HG03571 (cell line): ENCODE results near the gene PREX1.

Experiments used
- ATAC-seq: cut with Tn5 transposase; IDR thresholded peaks from one replicate; pipeline ENCODE4 v1.9.1; 2021; ENCODE audit not compliant: unreplicated experiment

PREX1 gene

DNA sequence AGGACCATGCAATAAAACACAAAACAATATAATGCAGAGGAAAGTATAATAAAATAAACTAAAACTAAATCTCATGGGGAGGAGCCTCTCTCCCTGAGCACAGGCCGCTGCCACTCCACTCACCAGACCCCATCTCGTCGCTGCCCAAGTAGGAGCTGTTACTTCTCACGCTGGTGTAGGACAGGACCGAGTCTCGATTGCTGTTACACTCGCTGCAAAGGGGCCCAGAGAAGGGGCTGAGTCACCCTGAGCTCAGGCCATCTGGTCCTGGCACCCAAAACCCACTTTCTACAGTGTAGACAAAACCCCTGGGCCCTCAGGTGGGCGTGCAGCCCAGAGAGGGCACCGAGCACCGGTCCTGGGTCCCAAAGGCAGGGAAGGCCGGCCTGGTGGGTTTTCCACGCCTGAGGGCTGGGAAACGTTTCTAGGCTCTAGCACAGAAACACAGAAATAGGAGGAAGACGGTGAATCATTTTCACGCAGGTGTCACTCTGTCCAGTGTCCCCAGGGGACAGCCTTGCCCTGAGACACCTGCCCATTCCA lies 183.4 kb downstream of the PREX1 start:
- no peak for ATAC-seq

DNA sequence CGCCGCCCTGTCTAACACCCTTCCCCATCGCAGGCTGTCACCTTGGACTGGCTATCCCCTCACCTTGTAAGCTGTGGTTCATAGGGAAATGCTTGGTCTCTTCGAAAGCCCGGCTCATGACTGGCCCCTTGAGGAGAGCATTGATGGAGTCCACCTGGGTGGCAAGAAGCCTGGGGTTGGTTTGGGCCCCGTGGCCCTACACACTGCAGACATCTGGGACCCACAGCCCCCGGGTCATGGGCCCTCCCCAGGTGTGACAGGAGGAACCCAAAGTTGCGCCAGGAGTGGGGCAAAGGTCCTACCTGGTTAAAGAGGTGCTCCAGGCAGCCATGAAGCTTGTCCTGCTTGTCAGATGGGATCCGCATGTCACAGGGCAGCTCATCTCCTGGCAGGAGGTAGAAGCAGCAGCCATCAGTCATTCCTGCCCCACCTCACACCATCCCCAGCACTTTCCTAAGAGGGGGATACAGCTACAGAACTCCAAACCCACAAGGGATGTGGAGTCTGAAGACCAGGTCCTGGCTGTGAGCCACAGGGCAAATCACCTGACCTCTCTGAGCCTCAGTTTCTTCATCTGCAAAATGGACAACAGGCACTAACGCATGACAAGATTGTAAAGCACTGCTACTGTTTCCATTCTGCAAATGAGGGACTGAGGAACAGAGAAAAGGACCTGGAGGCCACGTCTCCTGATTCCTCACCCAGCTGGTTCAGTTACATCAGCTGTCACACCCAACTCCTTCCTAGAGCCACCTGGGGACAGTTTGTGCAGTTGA lies 185.5 kb downstream of the PREX1 start:
- ATAC-seq, result no peak

DNA sequence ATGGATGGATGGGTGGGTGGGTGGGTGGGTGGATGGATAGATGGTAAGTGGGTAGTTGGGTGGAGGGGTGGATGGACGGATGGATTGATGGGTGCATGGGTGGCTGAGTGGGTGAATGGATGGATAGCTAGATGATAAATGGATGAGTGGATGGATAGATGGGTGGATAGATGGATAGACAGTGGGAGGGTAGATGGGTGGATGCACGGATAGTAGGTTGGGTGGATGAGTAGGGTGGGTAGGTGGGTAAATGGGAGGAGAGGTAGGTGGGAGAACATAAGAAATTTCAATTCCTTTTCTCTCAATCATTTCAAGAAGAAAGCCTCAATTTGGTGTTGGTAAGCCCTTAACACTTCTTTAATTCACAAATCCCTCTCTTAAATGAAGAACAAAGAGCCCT lies 186.9 kb downstream of the PREX1 start:
- ATAC-seq, result no peak

DNA sequence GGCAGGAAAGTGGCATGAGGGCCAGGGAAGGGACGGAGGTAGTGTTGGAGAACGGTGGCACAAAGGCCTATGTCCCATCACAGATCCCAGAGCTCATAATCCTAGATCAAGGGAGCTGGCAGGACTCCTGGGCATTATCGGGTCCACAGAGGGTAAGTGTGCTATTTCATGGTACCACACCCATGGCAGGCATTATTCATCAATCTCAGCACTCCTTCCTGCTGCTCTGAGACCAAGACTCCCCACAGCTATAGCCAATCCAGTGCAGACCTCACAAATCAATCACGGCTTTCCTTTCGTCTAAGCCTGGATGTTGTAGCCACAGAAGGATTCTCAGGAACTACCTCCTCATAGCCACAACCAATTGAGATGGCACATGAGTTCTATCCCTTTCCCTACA lies 187.9 kb downstream of the PREX1 start:
- ATAC-seq, result no peak

DNA sequence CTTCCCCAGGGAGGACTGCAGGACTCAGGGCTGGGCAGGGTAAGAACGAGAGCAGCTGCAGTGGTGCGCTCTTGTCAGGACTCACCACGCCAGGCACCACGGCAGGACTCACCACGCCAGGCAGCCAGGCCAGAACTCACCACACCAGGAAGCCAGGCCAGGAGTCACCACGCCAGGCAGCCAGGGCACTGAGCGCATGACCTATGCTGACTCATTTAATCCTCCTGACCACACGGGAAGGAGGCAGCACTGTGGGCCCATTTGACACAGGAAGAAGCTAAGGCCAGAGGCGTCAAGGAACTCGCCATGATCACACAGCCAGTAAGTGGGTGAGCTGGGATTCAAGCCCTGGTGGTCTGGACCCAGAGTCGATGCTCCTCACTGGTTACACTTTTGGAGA lies 189.3 kb downstream of the PREX1 start:
- ATAC-seq, result no peak

DNA sequence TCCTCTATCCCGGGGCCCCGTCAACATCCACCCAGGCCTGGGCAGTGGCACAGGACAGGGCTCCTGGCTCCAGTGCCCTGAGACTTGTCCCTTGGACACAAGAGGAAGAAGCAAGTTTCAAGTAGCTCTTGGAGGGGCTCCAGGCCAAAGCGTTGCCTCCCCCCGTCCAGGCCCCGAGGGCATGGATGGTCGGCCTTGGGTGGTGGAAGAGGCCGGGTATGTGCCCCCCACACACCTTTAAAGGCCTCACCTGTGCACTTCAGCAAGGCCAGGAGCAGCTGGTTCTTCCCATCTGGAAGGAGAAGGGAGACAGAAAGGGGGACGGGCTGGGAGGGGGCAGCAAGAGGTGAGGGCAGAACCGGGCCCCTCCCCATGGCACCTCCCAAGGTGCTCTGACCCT lies 190.3 kb downstream of the PREX1 start:
- no peak for ATAC-seq

DNA sequence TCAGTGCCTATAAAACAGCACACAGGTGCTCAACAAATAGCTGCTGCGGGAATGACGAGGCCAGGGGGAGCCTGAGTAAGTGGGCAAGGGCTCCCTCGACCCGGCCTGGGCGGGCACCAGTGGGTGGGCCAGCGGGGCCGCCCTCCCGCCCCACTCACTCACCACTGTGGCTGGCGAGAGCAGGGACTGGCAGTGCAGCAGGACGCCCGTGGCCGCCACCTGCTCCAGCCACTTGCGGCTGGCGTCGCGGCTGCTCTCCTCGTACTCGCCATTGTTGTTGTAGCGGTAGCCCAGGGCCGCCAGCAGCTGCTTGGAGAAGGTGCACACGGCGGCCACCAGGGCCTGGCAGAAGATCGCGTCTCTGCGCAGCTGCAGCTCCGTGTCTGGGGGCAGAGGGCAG lies 191.5 kb downstream of the PREX1 start:
- no peak for ATAC-seq

DNA sequence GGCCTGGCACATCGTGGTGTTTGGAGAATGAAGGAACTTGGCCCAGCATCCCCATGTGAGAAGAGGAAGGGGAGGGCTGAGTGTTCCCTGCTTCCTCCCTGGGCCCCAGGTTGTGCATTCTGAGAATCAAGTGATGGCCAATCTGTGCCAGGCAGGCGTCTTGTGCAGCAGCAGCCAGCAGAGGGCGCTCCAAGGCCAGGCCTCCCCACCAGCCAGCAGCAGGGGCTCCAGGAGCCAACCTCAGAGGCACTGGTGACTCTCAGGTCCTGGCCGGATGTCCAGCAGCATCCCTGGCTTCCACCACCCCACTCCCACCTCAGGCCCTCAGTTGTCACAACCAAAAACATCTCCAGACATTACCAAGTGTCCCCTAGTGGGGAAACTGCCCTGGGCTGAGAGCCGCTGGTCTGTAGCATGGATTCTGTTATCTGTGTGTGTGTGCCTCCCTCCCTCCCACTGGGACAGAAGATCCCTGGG lies 192.0 kb downstream of the PREX1 start:
- no peak for ATAC-seq

DNA sequence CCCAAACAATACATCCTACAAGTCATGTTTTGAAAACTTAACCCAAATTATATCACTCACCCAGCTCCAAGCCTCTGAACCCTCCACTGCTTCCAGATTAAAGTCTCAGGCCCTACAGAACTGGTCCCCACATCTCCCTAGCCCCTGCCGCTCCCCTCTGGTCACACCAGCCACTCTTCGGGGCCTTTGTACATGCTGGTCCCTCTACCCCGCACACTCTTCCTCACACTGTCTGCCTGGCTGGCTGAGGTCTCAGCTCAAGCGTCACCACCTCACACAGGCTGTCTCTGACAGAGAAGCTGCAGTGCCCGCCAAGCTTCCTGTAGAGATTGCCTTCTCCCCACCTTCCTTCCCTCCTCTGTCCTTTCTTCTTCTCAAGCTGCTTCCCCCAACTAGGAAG lies 192.4 kb downstream of the PREX1 start:
- ATAC-seq, result no peak

DNA sequence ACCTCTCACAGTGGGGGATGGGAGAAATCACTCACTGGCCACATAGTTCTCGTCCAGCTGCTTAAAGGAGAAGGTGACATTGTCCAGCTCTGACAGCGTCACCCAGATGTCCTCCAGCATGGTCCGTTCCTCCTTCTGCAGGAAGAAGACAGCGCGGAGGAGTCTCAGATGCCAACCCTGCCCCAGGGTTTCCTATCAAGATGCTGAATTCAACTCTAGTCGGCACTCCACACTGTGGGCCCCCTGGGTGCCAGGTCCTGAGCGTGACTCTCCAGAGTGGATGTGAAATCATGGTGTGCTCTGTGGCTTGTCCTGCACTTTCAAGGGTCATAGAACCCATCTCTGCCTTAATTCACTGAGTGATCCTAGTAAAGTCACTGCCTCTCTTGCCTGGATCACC lies 193.2 kb downstream of the PREX1 start:
- ATAC-seq, result no peak

DNA sequence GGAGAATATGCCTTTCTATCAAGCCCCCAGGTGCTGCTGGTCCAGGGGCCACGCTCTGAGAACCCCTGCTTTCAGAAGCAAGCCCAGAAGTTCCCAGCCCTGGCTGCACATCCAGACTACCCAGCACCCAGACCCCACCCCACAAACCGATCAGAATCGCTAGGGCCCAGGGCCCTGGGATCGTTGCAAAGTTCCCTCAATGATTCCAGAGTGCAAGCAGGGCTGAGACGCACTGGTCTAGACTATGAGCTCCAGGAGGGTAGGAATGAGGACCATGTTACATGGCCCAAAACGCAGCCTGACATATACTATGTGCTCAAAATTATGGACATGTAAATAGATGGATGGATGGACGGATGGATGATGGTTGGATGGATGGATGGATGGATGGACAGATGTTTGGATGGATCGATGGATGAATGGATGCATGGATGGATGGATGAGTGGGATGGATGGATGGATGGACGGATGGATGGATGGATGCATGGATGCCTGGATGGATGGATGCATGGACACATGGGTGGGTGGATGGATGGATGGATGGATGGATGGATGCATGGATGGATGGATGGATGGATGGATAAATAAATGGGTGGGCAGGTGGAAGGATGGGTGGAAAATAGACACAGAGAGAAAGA lies 194.1 kb downstream of the PREX1 start:
- no peak for ATAC-seq

DNA sequence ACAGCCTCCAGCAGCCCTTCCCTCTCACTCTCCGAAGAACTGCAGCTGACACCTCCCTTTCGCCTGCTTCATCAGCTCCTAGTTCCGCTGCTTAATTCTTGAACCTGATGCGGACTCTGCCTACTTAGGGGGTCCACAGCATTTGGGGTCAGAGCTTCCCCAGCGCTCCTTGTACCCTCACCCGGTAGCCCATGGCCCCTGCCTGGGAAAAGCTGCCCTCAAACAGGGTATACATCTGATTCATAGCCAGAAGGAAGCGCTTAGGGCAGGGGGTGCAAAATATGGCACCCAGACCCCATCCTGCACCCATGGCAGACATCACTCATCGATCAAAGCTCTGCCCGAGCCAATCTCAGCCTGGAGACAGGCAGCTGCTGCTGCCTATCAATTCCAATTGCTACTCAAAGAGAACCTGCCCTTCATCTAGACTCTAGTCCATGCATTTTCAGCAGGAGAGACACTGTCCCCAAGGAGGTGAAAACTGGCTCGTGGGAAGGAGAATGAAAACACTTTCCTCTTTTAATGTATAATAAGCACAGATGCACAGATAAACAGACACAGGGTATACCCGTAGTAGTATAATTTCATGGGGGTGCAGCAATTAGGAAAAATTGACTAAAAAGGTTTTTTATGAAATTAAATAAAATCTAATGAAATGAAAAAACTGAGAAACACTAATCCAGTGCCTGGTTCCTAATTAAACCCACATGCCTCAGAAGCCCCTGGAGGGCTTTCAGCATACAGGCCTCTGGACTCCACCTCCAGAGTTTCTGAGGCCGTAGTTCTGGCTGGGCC lies 194.8 kb downstream of the PREX1 start:
- ATAC-seq, result no peak

DNA sequence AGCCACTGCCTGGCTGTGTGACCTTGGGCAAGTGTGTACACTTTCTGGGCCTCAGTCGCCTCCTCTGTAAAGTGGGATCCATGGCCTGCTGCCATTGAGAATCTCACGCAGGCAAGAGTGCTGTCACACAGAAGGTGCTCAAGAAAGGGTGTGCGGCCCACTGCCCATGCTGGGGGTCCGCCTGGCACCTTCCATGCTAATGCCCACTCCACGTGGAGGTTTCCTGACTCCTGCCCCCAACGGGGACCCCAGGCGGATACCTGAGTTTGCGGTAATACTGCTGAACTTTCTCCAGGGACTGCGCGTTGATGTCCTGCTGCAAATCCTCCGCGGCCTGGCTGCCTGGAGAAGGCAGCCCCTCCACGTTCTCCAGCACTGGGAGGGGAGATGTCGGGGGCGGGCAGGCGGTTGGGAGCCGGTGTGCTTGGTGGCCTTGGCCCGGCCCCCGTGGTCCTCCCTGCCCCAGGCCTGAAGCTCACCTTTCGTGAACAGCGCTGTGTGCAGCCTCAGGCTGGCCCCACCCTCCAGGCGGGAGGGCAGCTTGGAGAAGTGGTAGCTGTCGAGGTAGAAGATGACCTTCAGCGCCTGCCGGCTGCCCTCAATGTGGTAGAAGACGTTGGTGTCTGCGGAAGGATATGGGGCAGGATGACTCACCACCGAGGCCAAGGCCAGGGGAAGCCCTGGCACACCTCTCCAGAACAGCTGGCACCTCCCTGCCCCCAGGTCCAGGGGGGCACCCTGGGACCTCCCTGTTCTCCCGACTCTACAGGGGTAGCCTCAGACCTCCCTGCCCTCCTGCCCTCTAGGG lies 195.6 kb downstream of the PREX1 start:
- no peak for ATAC-seq

DNA sequence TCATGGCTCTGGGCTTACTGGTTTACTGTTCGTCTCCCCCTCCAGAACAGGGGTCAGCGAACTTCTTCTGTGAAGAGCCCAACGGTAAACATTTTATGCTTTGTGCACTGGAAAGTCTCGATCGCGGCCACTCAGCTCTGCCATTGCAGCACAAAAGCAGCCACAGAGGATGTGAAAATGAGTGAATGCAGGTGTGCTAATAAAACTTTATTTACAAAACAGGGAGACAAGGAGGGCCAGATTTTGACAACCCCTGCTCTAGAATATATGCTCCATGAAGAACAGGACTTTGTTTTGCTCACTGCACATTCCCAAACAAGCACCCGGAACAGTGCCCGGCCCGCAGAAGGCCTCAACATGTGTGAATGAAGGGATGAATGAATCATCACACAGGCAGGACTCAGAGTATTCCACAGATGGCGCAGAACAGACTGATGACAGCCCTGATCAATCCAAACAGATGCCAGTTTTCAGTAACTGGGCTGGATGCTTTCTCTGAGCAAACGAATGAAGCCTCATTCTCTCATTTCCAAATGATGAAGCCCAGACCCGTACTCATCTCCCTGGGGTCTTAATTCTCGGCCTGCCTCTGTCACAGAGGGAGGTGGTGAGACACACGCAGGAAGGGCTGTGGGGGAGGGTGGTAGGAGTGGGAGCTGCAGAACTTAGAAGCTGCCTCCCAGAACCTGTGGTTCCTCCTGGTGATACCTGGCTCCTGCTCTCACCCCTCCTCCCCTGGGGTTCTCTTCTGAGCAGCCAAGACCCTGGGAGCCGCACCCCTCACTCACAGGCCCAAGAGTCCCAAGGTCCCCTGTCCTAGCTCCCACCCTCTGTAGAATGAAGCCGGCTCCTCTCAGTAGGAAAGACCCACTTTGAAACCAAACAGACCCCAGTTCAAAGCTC lies 196.4 kb downstream of the PREX1 start:
- no peak for ATAC-seq

DNA sequence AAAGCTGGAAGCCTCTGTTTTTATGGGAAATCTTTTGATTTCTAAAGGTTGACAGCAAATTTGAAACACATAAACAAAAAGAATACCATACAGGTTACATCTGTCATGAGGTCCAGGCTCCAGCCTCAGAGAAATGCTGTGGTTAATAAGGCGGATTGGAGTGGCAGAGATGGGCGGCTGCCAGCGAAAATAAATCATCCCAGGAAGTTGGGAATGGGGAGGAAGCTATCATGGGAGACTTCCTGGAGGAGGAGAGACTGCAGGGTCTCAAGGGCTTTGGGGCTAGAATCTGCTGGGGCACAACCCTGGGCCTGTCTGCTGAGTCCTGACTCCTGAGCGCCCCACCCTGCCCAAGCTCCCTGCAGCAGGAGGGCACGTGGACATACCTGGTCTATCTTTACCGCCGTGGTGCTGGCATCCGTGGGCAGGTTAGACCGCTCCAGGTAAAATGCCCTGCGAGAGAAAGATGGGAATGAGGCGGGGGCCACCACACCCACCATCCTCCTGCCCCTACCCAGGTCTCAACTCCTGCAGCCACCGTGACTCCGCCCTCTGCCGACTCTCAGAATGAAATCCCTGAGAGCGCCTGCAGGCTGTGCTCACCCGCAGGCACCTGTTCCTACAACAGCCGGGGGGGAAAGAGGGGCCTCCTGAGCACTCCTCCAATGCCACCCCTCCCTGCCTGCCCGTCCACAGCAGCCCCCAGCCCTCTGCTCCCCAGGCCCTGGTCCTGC lies 197.3 kb downstream of the PREX1 start:
- ATAC-seq, result no peak

DNA sequence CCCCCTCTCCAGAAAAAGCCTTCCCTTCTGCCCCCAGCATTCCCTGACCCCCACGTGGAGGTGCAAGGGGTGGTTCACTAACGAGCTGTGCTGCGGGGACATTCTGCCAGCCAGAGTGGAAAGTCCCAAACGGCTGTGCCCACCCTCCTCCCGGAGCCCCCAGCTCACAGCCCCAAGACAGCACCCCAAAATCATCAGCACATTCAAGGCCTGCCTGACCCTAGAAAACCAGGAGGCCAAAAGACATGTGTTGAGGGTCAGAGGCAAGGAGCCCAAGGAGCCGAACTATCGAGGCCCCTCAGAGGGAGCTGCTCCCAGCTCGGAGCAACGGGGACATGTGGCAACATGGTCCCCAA lies 197.9 kb downstream of the PREX1 start:
- no peak for ATAC-seq

DNA sequence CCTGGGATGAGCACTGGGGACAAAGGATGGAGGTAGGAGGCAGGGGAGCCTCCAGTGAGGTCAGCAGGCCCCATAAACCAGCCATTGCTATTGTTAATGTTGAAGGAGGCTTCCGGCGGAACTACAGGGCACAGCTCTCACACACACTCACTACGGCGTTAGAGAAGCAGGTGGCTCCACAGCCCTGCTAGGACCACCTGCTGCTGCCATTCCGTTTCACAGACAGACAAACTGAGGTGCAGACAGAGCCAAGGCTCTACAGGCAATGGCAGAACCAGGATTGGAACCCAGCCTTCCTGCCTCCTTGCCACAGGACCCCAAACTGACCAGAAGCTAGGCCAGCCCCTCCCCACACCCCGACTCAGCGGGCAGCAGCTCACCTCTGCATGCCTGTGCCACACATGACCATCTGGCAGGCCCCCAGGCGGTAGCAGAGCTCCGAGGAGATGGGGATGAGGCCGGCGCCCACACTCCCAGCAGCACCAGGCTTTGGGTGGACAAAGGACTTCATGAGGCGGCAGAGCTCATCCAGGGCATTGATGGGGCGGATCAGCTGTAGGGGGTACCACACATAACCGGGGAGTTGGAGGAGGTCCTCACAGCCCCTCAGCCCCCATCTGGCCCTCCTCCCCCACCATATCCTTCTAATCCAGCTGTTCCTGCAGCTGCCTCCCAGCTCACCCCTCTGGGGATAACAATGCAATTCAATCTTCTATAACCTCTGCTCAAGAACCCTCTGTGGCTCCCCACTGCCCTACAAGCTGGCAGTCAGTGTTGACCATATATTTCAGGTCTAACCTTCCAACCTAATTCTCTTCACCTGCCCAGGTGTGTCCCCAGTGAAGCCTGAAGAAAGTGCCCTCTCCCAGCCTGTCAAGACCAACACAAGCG lies 198.5 kb downstream of the PREX1 start:
- no peak for ATAC-seq

DNA sequence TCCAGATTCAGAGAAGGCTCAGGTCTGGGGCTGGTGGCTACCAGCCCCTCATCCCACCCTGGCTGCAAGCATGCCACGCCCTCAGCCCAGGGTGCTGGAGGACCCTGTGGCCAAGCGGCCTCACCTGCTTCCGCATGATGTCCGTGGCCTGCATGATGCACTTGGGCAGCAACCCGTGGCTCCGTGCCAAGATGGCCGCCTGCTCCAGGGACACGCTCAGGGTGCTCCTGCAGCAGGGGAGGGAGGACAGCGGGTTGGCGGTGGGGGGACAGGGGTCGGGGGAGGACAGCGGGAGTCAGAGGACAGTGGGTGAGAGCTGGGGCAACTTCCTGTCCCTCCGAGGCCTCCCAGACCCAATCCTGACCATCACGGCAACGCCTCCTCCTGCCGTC lies 200.1 kb downstream of the PREX1 start:
- no peak for ATAC-seq
